ENCODE measurements around the gene DPP9.
"Not testable (repeated sequence)": the region's sequence is repeated elsewhere in the genome, so short reads cannot be mapped to it uniquely, and the experiment has no call there.

The DPP9 gene

DNA sequence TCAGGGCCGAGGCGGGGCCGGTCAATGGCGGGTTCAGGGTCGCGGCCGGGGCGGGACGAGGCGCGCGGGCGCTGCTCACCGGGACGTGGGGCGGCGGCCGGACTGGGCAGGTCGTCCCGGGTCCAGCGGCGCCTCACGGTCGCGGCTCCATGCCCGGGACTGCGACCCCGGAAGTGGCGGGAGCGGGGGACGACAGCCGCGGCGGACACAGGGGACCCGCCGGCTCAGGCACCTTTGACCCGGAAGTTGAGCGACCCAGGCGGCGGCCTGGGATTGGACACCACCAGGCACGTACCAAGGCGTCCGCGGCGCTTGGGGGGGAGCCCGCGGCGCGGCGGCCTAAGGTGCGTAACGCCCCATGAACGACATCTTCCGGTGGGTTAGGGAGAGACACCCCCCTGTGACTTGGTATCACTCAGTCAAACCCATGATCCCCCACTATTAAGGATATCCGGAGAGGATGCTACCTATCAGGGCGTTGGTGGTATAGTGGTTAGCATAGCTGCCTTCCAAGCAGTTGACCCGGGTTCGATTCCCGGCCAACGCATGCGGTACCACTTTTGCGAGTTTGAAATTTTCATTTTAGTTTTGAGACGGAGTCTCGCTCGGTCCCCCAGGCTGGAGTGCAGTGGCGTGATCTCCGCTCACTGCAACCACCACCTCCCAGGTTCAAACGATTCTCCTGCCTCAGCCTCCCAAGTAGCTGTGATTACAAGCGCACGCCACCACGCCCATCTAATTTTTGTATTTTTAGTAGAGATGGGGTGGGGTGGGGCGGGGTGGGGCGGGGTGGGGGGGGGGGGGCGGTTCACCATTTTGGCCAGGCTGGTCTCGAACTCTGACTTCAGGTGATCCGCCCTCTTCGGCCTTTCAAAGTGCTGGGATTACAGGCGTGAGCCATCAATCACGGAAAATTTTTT, at the start of gene DPP9:
DPP9 (minus strand) TSS at position 248 of the 920 bp plus-strand sequence. CDS start 3,936 bp downstream, outside the sequence.
- peak; percentile 93 for DNase-seq (ENCODE audit: low read depth)

DNA sequence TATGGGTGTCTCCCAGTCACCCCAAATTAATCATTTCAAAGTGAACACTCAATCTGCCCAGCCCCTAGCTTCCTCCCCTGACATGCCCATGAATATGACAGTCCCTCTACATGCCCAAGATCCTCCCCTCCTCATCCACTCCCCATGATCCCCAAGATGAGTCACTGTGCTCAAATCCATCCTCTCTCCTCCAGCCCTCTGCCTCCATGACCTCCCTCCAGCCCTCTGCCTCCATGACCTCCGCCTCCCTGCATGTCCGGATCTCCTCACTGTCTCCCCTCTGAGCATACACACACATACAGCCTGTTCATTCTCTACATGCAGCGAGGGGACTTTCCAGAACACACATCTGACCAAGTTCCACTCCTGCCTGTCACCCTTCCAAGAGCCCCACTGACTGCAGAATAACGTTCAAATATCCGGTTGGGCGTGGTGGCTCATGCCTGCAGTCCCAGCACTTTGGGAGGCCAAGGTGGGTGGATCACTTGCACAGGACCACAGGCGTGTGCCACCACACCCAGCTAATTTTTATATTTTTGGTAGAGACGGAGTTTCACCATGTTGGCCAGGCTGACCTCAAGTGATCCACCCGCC, 49.5 kb upstream of the DPP9 start:
- DNase-seq (ENCODE audit: low read depth): no peak

DNA sequence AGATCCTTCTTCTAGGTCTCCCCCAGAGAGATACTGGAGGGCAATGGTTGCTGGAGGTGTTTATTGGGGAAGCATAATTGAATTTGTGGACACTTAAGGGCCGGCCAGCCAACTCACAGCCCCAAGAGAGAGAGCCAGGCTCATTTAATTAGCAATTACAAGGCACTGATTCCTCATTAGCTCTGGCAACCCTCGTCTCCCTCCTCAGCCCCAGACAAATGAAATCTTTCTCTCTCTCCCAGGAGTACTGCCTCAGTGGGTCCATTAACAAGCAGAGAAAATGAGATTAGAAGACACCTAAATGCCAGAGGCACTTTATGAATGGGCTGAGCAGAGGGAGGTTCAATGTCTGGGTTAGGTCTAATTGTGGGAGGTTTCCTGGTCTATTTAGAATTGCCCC, 48.9 kb upstream of the DPP9 start:
- DNase-seq (ENCODE audit: low read depth): no peak

DNA sequence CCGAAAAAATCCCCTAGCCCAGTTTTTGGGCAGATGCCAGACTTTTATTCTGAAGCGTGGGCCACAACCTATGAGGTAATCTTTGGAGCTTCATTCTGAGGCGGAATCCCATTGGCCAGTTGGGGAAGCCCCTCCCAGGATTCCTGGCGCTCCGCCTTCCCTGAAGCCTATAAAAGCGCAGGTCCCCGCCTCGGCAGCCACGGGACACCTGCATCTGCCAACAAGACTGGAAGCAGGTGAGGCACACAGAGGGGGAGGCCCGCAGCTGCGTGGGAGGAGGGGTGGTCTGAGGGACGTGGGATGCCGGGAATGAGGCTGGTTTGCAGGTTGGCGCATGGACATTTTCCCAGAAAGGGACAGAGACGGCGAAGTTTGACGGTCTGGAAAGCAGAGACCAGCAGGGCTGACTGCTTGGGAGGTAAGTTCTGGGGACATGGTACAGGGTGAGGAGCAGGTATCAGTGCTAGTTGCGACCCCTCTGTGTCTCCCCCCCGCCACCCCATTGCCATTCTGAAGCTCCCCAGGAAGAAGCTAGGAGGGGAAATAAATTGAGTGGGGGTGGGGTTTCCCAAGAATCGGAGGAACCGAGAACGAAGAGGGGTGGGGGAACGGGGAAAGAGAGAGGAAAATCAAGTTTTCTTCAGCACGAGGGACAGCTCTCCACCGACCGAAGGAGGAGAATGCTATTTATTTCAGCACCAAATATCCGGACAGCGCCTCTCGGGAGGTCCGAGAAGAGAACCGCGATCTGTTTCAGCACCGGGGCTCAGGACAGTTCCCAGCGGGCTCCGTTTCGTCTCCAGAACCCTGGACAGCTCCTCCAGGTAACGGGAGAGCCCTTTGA, 45.5 kb upstream of the DPP9 start:
- peak; percentile 42 for DNase-seq (ENCODE audit: low read depth)

DNA sequence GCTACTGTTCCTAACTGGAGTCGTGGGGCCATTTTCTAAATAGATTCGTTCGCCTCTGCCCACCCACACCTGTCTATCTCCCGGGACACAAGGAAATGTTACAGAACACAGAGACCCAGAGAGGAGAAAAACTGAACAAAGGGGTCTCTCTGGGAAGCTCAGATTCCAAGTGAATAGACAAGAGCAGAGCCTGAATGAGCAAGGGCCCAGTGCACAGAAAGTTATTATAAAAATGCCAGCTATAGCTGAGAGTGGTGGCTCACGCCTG, 40.7 kb upstream of the DPP9 start:
- DNase-seq (ENCODE audit: low read depth): no peak

DNA sequence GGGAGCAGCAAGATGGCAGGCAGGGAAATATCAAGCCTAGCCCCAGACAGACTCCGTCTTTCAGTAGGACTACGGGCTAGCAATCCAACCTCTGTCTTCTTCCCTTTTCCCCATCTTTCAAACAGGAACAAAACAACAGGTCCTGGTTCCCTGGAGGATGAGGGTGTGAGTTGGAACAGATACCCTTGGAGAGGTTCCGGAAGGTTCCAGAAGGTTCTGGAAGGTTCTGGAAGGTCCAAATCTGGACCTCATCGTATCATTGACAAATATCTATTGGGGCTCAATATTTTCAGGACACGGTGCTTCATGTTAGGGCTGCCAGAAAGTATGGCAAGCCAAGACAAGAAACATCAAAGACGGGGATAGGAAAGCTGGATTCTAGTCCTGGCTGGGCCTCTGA, 39.4 kb upstream of the DPP9 start:
- DNase-seq (ENCODE audit: low read depth): no peak

DNA sequence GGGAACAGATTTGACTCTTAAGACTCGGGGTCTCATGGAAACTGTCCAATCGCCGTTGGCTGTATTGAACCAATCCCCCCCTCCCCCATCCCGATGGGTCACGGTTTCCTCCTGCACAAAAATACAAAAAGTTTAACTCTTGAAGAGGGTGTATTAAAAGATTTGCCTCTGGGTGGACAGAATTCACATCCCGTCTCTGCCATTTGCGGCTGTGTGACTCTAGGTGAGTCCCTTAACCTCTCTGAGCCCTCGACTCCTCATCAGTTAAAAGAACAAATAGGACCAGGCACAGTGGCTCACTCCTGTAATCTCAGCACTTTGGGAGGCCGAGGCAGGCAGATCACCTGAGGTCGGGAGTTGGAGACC, 36.6 kb upstream of the DPP9 start:
- no peak for DNase-seq (ENCODE audit: low read depth)

DNA sequence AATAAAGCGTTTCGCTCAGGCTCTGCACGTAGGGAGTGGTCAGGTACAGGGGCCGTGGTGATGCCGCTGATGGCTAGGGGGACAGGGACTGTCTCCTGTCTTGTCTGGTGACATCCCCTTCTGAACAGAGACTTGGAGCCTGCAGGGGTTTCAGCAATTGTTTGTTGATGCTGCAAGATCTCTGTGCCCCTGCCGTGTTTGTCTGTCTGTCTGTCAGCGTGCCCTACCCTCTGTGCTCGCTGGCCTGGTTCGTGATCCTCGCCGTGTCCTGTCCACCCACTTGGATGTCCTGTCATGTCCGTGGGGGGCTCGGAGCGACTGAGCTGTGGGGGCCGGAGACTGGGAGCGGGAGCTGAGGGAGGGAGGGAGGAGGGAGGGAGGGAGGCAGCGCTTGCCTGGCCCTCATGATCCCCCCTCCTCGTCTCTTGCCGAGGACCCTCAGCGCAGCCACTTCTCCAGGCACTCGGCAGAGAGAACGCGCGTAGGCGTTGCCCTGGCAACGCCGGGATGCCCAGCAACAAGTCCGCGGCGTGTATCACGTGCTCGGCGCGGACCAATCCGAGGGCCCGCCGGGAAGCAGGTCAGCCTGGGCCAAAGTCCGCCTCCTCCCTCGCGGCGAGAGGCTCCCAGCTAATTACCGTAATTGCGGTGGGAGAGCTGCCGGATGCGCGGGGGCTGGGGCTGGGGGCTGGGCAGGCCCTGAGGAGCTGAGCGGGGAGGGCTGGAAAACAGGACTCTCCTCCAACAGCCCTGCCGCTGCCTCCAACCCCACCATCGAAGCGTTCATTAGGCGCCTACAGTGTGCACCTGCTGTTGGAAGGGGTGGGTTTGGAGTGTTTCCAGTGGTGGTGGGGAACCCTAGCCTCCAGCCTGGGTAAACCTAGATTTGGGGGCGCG, 36.0 kb upstream of the DPP9 start:
- DNase-seq (ENCODE audit: low read depth): peak; percentile 44

DNA sequence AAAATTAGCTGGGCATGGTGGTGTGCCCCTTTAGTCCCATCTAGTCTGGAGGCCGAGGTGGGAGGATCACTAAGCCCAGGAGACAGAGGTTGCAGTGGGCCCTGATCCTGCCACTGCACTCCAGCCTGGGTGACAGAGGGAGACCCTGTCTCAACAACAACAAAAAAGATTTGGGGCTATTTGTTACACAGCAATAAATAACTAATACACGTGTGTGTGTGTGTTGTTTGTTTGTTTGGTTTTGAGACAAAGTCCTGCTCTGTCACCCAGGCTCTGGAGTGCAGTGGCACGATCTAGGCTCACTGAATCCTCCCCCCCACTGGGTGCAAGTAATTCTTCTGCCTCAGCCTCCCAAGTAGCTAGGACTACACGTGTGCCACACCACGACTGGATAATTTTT, 35.0 kb upstream of the DPP9 start:
- no peak for DNase-seq (ENCODE audit: low read depth)

DNA sequence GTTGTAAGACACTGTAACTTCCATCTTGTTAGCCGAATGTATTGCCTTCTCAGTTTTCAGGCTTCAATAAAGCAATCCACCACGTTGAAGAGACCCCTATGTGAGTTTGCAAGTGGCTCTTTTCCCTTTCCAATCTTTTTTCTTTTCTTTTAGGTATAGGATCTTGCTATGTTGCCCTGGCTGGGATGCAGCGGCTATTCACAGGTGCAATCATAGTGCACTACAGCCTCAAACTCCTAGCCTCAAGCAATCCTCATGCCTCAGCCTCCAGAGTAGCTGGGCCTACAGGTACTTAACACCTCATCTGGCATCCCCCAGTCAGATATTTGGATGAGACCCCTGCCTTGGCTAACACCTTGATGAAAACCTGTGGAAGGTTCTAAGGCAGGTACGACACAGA, 34.4 kb upstream of the DPP9 start:
- DNase-seq (ENCODE audit: low read depth): no peak

DNA sequence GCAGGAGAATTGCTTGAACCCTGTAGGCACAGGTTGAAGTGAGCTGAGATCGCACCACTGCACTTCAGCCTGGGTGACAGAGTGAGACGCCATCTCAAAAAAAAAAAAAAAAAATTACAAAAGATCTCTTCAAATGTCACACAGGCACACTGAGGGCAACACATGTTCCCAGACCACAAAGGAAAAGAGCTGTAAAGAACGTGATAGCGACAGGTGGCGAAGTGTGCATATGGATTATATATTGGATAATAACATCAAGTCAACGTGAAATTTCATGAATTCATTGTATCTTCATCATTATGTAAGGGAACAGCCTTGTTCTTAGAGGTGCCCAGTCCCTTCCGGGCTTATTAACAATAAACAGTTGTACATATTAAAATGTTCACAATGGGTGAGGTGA, 31.8 kb upstream of the DPP9 start:
- no peak for DNase-seq (ENCODE audit: low read depth)

DNA sequence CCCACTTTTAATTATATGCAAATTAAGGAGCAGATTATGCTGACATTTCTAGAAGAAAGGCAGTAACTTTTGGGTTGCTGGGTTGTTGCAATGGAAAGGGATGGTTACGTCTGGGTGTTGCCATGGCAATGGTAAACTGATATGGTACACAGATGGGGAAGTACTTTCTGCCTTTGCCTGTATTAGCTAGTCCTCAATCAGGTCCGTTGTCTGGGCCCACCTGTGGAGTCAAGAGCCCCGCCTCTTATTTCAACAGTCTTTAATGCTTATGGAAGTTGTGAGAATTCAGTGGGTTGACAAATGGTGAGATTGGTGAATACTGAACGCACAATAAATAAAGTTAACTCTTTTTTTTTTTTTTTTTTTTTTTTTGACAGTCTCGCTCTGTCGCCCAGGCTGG, 30.6 kb upstream of the DPP9 start:
- no peak for DNase-seq (ENCODE audit: low read depth)

DNA sequence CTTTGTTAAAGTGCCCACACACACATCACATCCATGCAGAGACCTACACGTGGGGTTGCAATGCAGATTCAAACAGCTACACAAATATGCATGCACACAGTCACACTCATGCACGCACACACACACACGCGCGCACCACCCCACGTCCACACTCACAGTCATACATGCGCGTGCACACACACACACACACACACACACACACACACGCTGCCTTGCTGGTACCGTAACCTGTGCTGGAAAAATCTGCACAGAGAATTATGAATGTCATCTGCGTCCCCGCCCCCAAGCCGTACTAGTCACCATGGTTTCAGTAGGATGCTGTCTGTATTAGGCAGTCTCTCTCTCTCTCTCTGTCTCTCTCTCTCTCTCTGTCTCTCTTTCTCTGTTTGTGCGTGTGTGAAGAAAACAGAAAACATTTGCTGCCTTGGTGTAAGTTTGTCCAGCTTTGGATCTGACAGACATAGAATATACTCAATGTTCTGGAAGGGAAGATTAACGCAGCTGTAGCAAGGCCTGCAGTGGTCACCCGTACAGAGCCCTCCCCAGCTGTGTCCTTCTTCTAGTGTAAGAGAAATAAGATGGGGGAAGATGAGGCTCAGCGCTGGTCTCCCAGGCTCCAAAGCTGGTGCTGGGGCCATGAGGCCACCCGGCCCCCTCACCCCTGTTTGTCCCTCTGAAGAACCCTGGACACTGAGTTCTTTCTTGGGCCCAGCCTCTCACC, 26.4 kb upstream of the DPP9 start:
- no peak for DNase-seq (ENCODE audit: low read depth)

DNA sequence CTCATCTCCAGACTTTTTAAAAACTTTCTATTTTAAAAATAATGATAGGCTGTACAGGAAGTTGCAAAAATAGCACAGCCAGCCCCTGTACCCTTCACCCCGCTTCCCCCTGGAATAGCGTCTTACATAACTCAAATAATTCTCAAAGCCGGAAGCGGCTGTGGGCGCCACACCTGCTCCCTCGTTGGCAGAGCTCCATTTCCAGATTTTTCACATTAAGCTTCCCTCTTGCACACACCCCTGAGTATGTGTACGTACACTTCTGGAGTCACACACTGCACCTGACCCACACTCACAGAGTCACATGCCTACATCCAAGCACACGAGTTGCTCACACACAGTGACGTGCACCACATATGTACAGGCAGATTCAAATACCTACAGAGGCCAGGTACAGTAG, 24.9 kb upstream of the DPP9 start:
- DNase-seq (ENCODE audit: low read depth): no peak

DNA sequence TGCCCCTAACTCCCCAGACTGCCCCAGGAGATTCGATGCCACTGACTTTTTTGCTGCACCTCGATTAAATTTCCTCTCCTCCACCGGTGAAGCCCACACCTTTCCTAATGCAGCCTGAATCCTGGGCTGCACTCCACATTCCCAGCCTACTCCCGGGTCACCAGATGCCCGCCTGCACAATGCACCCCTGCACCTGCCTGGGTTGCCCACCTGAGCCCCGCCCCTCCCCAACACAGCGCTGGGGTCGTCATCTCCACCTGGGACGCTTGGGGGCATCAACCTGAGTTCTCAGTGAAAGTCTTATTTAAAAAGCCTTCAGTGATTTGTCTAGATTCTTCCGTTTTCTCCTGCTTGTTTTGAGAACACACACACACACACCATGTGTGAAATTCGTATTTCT, 24.5 kb upstream of the DPP9 start:
- DNase-seq (ENCODE audit: low read depth): no peak

DNA sequence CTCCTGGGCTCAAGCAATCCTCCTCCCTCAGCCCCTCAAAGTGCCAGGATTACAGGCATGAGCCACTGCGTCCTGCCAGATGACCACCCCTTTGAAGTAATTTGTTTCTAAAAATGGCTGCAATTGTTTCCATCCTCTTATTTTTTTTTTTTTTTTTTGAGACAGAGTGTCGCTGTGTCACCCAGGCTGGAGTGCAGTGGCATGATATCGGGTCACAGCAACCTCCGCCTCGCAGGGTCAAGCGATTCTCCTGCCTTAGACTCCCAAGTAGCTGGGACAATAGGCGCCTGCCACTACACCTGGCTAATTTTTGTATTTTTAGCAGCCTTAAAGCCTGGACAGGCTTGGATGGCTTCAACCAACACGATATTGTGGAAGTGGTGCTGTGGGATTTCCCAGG, 22.3 kb upstream of the DPP9 start:
- DNase-seq (ENCODE audit: low read depth): no peak

DNA sequence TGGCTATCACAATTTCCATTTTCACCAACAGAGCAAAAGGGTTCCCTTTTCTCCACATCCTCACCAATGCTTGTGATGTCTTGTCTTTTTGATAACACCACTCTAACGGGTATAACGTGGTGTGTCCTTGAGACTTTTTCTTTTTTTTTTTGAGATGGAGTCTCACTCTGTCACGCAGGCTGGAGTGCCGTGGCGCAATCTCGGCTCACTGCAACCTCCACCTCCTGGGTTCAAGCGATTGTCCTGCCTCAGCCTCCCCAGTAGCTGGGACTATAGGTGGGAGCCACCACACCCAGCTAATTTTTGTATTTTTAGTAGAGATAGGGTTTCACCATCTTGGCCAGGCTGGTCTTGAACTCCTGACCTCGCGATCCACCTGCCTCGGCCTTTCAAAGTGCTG, 21.5 kb upstream of the DPP9 start:
- not testable (repeated sequence) for DNase-seq (ENCODE audit: low read depth)

DNA sequence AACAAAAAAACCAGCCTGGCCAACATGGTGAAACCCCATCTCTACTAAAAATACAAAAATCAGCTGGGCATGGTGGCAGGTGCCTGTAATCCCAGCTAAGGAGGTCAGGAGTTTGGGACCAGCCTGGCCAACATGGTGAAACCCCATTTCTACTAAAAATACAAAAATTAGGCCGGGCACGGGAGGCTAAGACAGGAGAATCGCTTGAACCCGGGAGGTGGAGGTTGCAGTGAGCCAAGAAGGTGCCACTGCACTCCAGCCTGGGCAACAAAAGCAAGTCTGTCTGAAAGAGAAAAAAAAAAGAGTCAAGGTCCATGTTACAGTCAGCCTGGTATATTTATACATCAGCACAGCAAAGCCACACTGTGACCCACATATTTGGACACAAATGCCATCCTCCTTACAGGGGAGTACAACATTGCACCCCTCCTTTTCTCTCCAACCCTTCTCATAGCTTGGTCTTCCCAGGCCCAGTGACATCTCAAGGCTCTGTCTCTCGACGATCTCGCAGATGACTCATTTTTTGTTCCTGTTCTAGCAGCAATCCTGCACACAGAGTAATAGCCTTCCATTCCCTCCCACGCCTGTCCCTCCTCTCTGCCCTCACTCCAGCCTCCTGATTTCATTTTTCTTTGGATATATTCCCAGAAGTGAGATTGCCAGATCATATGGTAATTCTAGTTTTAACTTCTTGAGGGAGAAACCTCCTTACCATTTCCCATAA, 21.0 kb upstream of the DPP9 start:
- DNase-seq (ENCODE audit: low read depth): peak; percentile 86

DNA sequence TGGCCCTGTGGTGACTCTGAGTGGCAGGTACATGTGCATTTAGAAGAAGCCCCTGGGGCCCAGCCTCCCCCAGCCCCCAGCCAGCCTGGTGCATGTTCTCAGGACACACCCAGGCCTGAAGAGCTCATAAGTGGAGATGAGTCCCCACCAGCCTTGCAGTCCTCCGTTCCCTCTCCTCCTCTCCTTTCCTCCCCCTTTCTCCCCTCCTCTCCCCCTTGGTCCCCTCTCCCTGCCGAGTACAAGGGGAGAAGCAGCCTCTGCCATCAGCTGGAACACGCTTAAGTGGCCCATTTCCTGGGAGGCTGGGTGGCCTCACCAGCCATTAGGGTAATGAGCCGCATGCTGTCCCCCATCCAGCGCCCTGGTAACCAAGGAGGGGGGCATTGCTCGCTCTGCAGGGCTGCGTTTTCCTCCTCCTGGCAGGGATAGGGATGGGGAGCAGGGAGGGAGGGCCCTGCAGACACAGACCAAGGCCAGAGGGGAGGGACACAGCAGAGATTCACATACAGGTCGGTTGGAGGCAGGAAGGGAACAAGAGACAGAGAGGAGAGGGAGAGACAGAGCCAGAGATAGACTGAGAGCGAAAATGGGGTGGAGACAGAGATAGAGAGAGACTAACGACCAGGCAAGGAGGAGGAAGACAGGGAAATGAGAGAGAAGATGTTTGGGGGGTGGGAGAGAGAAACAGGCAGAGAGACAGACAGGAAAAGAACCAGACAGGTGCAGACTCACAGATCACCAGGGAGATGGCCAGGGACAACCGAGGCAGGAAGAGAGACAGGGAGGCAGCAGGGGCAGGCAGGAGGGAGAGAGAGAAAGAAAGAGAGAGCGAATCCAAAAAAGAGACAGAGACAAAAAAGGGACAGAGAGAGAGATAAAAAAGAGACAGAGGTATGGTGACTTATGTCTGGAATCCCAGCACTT, 19.3 kb upstream of the DPP9 start:
- DNase-seq (ENCODE audit: low read depth): no peak

DNA sequence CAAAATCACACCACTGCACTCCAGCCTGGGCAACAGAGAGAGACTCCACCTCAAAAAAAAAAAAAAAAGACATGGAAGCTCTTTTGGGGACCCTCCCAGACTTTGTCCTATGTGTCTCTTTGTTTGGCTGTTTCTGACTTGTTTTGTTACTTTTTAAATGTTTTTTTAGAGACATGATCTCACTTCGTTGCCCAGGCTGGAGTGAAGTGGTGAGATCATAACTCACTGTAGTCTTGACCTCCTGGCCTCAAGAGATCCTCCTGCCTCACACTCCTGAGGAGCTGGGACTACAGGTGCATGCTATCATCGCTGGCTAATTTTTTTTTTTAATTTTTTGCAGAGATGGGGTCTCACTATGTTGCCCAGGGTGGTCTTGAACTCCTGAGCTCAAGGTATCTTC, 16.4 kb upstream of the DPP9 start:
- no peak for DNase-seq (ENCODE audit: low read depth)

Measured in non-pigmented ciliary epithelial cell (primary cell).